Transverse colon (tissue), 4 donors: ENCODE data around the gene CDKL4. TPM values are rescaled to one million over a fixed set of nuclear protein-coding genes. Genes with fewer than 3 reads are reported as not detected.

Experiments used
- DNase-seq: peaks from one replicate; pipeline ENCODE4 v3.0.0-alpha.2; 2019
- H3K27ac ChIP-seq, 4 donors: fragments of 200-600 bp; sonication (generic); 2 replicates each; pipeline ENCODE4 v1.5.1; 2016 to 2018; ENCODE audit warnings: inconsistent platforms in 4 of 4
- H3K27me3 ChIP-seq: fragments of 200-600 bp; sonication (generic); 2 replicates; pipeline ENCODE4 v1.5.1; 2017; ENCODE audit warnings: inconsistent platforms
- H3K36me3 ChIP-seq, 4 donors: fragments of 200-600 bp; sonication (generic); 2 replicates each; pipeline ENCODE4 v1.5.1; 2017 to 2019; ENCODE audit warnings: inconsistent platforms in 4 of 4
- H3K4me1 ChIP-seq, 4 donors: fragments of 200-600 bp; sonication (generic); 2 replicates each; pipeline ENCODE4 v1.5.1; 2017 to 2020; ENCODE audit warnings: inconsistent platforms in 4 of 4
- H3K4me3 ChIP-seq, 4 donors: fragments of 200-600 bp; sonication (generic); 1 replicate in 1 of 4; 2 replicates in 3 of 4; pipeline versions ENCODE4 v1.5.1 to v1.6.1; 2017 to 2019; ENCODE audit warnings: inconsistent platforms in 4 of 4
- H3K9me3 ChIP-seq, 2 donors: fragments of 200-600 bp; sonication (generic); 2 replicates each; pipeline ENCODE4 v1.5.1; 2017 to 2019; ENCODE audit warnings: inconsistent platforms in 2 of 2
- CTCF ChIP-seq, 5 experiments: fragments of 200-600 bp in 3 of 5; fragments of 450-650 bp in 2 of 5; sonication (generic) in 3 of 5; IDR thresholded peaks; 1 replicate in 2 of 5; 2 replicates in 3 of 5; pipeline ENCODE4 v1.5.1; 2016 to 2017; ENCODE audit warnings: antibody characterized with exemption in 5 of 5, inconsistent platforms in 3 of 5, mild to moderate bottlenecking in 2 of 5, moderate library complexity in 1 of 5
- EP300 ChIP-seq: sonication (generic); formaldehyde crosslinking; IDR thresholded peaks from one replicate; pipeline ENCODE4 v1.6.1; 2017; ENCODE audit warnings: antibody characterized with exemption, low read depth
- POLR2A ChIP-seq: fragments of 450-650 bp; IDR thresholded peaks from one replicate; pipeline ENCODE4 v1.6.1; 2016; ENCODE audit warnings: antibody characterized with exemption, mild to moderate bottlenecking, moderate library complexity
- POLR2AphosphoS5 ChIP-seq, 3 donors: sonication (generic); formaldehyde crosslinking; IDR thresholded peaks; one replicate each; pipeline ENCODE4 v1.6.1; 2016; ENCODE audit warnings: antibody characterized with exemption in 3 of 3
- WGBS, 2 donors: methylation state at CpG; one replicate each; pipeline ENCODE4 v1.1.5; 2018; ENCODE audit warnings: low coverage in 1 of 2; 5-methylcytosine and 5-hydroxymethylcytosine counted together
- in situ Hi-C, 4 donors: fragments of 200-750 bp; cut with MboI; loops; one replicate each; pipeline versions ENCODE4 v1.15.0 to v1.15.1; 2017; ENCODE audit warnings: low sequenced_read_pairs in 3 of 4, low pct_ligation_motif_present in 1 of 4, low pct_unique_long_range_greater_than_20kb in 1 of 4
- intact Hi-C: fragments of 100-400 bp; cut with DNase I; formaldehyde crosslinking; loops from one replicate; pipeline ENCODE4 v1.15.1; 2023; ENCODE audit warnings: low total_unique reads
- total RNA-seq, 4 donors: library from RNA; depleted of rRNA; stranded (reverse); fragments of >200 nt; gene quantifications; one replicate each; pipeline ENCODE4 v1.1.0, GENCODE V29; 2016

Gene CDKL4
- total RNA-seq, 4 donors from 2014 or later: 0.79 to 1.5 TPM; not detected in 2

GRCh38 chr2:39265315-39265714 lies 21.5 kb upstream of the CDKL4 start:
- H3K4me1 ChIP-seq: peaks cover 0 to 15% (median 6%) of the 10 kb centered on the region in 4 donors
- WGBS, 2 donors: 49 to 54% methylated on average over 2 of the region's 2 CpGs
- peak overlapping the region in 1 of 4 donors; percentile 20 for H3K27ac ChIP-seq
- no peak for DNase-seq
- no peaks in the 10 kb centered on the region for H3K9me3 ChIP-seq
- no peak overlapping the region for H3K4me3 ChIP-seq
- peaks cover 0 to 14% (median 4%) of the 10 kb centered on the region in 4 donors for H3K36me3 ChIP-seq
- in situ Hi-C loops: no loop called here
- TF ChIP-seq POLR2AphosphoS5 (IDR thresholded peaks at IDR 0.05) (no peak), CTCF (IDR thresholded peaks at IDR 0.05) (no peak), POLR2A (no peak), EP300 (no peak)
- no peaks in the 10 kb centered on the region for H3K27me3 ChIP-seq
- intact Hi-C loops: no loop called here

GRCh38 chr2:39264733-39265132 lies 21.0 kb upstream of the CDKL4 start:
- Histone ChIP-seq H3K36me3 (peaks cover 0 to 19% (median 6%) of the 10 kb centered on the region in 4 donors), H3K27ac (no peak overlapping the region), H3K4me3 (no peak overlapping the region), H3K9me3 (no peaks in the 10 kb centered on the region), H3K27me3 (no peaks in the 10 kb centered on the region), H3K4me1 (peaks cover 0 to 15% (median 6%) of the 10 kb centered on the region in 4 donors)
- intact Hi-C loops: no loop called here
- TF ChIP-seq POLR2A: no peak
- TF ChIP-seq EP300: no peak
- TF ChIP-seq POLR2AphosphoS5 (IDR thresholded peaks at IDR 0.05): no peak
- TF ChIP-seq CTCF (IDR thresholded peaks at IDR 0.05): no peak
- no peak for DNase-seq
- in situ Hi-C loops: no loop called here
- 41 to 60% methylated on average over 1 of the region's 1 CpG for WGBS, 2 donors

- H3K9me3 ChIP-seq: no peaks in the 10 kb centered on the region
- no peak for DNase-seq
- in situ Hi-C loops (no loop called here), intact Hi-C loops (no loop called here)
- H3K4me3 ChIP-seq: no peak overlapping the region
- peaks cover 0 to 3% (median 2%) of the 10 kb centered on the region in 4 donors for H3K4me1 ChIP-seq
- WGBS, 2 donors: 96 to 100% methylated on average over 2 to 4 of the region's 4 CpGs
- TF ChIP-seq EP300 (no peak), POLR2A (no peak), POLR2AphosphoS5 (IDR thresholded peaks at IDR 0.05) (no peak), CTCF (IDR thresholded peaks at IDR 0.05) (no peak)
- H3K27me3 ChIP-seq: no peaks in the 10 kb centered on the region
- H3K27ac ChIP-seq: no peak overlapping the region
- peaks cover 0 to 40% (median 7%) of the 10 kb centered on the region in 4 donors for H3K36me3 ChIP-seq
Measured at GRCh38 chr2:39260087-39260486, 16.3 kb upstream of the CDKL4 start.

GRCh38 chr2:39256040-39256439 lies 12.3 kb upstream of the CDKL4 start:
- intact Hi-C loops: no loop called here
- H3K4me3 ChIP-seq: no peak overlapping the region
- H3K4me1 ChIP-seq: no peaks in the 10 kb centered on the region
- H3K36me3 ChIP-seq: peaks cover 0 to 60% (median 17%) of the 10 kb centered on the region in 4 donors
- DNase-seq: no peak
- no peak overlapping the region for H3K27ac ChIP-seq
- no peaks in the 10 kb centered on the region for H3K9me3 ChIP-seq
- no peak for TF ChIP-seq EP300
- TF ChIP-seq CTCF (IDR thresholded peaks at IDR 0.05): no peak
- TF ChIP-seq POLR2A: no peak
- no peak for TF ChIP-seq POLR2AphosphoS5 (IDR thresholded peaks at IDR 0.05)
- in situ Hi-C loops: no loop called here
- H3K27me3 ChIP-seq: no peaks in the 10 kb centered on the region
